Endothelial cell (in vitro differentiated cells): ENCODE results near the gene DET1. TPM values are rescaled to one million over a fixed set of nuclear protein-coding genes. Genes with fewer than 3 reads are reported as not detected.

ENCODE experiments used
- DNase-seq: peaks from one replicate; pipeline ENCODE4 v3.0.0; 2021; ENCODE audit warnings: low spot score
- H3K27ac Mint-ChIP-seq: one replicate; pipeline ENCODE4 v1.8.0; 2021; ENCODE audit warnings: mixed read lengths, inconsistent platforms; ENCODE audit not compliant: unreplicated experiment
- H3K27me3 Mint-ChIP-seq: one replicate; pipeline ENCODE4 v1.8.0; 2021; ENCODE audit warnings: mild to moderate bottlenecking, moderate library complexity, mixed read lengths, inconsistent platforms; ENCODE audit not compliant: unreplicated experiment
- H3K36me3 Mint-ChIP-seq: one replicate; pipeline ENCODE4 v1.8.0; 2021; ENCODE audit warnings: mild to moderate bottlenecking, low read depth, mixed read lengths, inconsistent platforms; ENCODE audit not compliant: unreplicated experiment
- H3K4me1 Mint-ChIP-seq: one replicate; pipeline ENCODE4 v1.8.0; 2021; ENCODE audit warnings: mild to moderate bottlenecking, mixed read lengths, inconsistent platforms; ENCODE audit not compliant: unreplicated experiment
- H3K4me3 Mint-ChIP-seq: one replicate; pipeline ENCODE4 v1.8.0; 2021; ENCODE audit warnings: mild to moderate bottlenecking, mixed read lengths, inconsistent platforms; ENCODE audit not compliant: unreplicated experiment
- H3K9me3 Mint-ChIP-seq: one replicate; pipeline ENCODE4 v1.8.0; 2021; ENCODE audit warnings: mixed read lengths, inconsistent platforms; ENCODE audit not compliant: unreplicated experiment
- total RNA-seq: library from RNA; stranded (reverse); fragmentation: NEBNext Ultra II Directional; extraction: Animal tissue kit (Norgen Biotek cat#: 25700); gene quantifications from one replicate; pipeline ENCODE4 v1.2.1, GENCODE V29; 2021; ENCODE audit not compliant: unreplicated experiment
- TF ChIP-seq, protein P1 (sequence below): fragments of 200-600 bp; sonication (generic); IDR thresholded peaks from one replicate; pipeline ENCODE4 v1.5.0; 2021; ENCODE audit warnings: antibody characterized with exemption; ENCODE audit not compliant: unreplicated experiment

DET1 gene
- total RNA-seq, 1 donor from 2014 or later, result 4.4 TPM

DNA sequence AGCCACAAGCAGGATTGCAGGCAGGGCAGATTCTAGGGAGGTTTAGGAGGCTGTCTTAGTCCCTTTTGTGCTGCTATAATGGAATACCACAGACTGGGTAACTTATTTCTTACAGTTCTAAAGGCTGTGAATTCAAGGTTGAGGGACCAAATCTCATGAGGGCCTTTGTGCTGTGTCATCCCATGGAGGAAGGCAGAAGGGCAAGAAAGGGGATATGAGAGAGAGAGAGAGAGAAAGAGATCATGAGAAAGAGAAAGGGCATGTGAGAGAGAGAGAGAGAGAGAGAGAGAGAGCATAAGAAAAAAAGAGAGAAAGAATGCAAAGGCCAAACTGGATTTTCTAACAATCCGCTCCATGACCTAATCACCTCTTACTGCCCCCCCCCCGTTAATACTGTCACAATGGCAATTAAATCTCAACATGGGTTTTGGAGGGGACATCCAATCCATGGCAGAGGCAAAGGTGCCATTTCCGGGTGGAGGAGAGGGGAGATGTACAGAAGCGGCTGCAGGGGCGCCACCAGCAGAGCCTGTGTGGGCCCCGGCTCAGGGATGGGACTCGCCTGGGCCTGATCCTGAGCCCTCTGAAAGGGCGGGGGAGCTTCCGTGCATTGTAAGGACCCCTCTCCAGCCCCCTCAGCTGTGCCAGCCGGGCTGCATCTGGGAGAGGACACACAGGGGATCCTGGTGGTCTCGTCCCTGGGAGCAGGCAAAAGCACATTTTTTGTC lies 58.5 kb downstream of the DET1 start:
- no peaks in the 10 kb centered on the region for H3K36me3 Mint-ChIP-seq
- H3K4me1 Mint-ChIP-seq, result no peaks in the 10 kb centered on the region
- H3K27ac Mint-ChIP-seq, result no peak overlapping the region
- H3K9me3 Mint-ChIP-seq, result no peaks in the 10 kb centered on the region
- DNase-seq, result no peak
- no peaks in the 10 kb centered on the region for H3K27me3 Mint-ChIP-seq
- H3K4me3 Mint-ChIP-seq, result no peak overlapping the region
- TF ChIP-seq, protein P1, sequence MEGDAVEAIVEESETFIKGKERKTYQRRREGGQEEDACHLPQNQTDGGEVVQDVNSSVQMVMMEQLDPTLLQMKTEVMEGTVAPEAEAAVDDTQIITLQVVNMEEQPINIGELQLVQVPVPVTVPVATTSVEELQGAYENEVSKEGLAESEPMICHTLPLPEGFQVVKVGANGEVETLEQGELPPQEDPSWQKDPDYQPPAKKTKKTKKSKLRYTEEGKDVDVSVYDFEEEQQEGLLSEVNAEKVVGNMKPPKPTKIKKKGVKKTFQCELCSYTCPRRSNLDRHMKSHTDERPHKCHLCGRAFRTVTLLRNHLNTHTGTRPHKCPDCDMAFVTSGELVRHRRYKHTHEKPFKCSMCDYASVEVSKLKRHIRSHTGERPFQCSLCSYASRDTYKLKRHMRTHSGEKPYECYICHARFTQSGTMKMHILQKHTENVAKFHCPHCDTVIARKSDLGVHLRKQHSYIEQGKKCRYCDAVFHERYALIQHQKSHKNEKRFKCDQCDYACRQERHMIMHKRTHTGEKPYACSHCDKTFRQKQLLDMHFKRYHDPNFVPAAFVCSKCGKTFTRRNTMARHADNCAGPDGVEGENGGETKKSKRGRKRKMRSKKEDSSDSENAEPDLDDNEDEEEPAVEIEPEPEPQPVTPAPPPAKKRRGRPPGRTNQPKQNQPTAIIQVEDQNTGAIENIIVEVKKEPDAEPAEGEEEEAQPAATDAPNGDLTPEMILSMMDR, result no peak

DNA sequence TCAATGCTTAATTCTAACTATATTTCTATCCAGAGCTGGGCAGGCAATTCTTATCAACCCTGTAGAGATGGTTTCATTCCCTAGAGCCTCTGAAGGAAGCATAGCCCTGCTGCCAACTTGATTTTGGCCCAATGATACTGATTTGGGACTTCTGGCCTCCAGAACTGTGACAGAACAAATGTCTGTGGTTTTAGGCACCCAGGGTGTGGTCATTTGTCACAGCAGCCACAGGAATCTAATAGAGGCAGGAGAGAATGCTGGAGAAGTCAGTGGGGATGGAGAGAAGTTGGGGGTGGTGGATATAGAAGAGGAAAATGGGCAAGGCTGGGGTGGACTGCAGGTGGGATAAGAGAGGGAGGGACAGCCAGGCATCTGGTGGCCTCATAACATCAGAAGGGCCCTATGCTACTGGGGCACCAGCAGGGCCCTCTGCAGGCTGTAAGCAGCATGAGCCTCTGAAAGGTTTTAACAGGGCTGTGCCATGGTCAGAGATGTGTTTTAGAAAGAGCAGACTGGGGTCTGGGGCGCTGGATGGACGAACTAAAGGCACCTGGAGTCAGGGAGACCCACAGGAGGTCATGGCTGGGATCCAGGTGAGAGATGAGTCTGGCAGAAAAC lies 59.2 kb downstream of the DET1 start:
- Mint-ChIP-seq H3K27me3 (no peaks in the 10 kb centered on the region), H3K27ac (no peak overlapping the region), H3K4me3 (no peak overlapping the region), H3K36me3 (no peaks in the 10 kb centered on the region), H3K9me3 (no peaks in the 10 kb centered on the region), H3K4me1 (peaks cover 3% of the 10 kb centered on the region)
- TF ChIP-seq, protein P1, result no peak
- no peak for DNase-seq

DNA sequence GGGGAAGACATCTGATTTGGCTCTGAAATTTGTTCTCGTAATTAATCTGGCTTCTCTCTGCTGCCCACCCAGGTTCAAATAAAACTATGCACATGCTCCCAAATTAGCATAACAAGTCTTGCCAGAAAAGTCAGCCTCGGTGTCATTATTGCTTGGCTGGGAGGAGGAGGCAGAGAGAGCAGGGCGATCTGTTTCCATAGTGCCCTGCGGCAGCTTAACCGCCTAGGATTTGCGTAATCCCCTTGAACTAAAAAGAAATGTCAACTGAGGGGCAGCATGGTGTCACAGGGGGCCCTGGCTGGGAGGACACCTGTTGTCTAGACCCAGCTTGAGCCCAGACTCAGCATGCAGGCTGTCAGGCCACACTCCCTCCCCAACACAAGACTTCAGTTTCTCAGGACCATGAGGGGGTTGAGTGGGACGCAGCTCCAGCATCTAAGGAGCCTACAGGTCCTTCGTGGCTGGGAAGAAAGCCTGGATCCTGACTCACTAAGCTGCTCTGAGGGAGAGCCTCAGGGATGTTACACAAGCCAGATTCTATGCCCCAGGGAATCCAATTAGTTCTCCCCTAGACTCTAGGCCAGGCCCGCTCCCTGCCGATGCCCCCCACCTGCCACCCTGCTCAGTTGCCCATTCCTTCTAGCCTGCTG lies 61.7 kb downstream of the DET1 start:
- no peak overlapping the region for H3K4me3 Mint-ChIP-seq
- no peaks in the 10 kb centered on the region for H3K9me3 Mint-ChIP-seq
- H3K27me3 Mint-ChIP-seq, result peaks cover 6% of the 10 kb centered on the region
- no peak for DNase-seq
- TF ChIP-seq, protein P1, result no peak
- H3K27ac Mint-ChIP-seq, result no peak overlapping the region
- peaks cover 10% of the 10 kb centered on the region for H3K4me1 Mint-ChIP-seq
- H3K36me3 Mint-ChIP-seq, result no peaks in the 10 kb centered on the region

DNA sequence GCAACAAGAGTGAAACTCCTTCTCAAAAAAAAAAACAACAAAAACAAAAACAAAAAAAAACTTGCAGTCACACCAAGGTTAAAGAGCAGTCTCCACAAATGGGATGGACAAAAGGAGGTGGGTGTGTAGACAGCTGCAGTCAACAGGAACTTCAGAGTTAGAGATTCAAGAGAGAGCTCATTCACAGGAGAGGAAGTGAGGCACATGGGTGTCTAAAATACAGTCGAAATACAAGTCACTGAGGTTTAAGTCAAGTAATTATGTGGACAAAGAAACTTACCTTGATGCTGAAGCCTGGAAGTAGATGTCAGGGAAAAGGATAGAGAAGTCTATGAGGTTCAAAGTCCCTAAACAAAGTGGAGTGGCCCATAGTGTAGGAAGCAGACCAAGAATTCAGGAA lies 64.2 kb downstream of the DET1 start:
- Mint-ChIP-seq H3K27me3 (peaks cover 6% of the 10 kb centered on the region), H3K4me1 (peaks cover 10% of the 10 kb centered on the region), H3K9me3 (no peaks in the 10 kb centered on the region), H3K27ac (no peak overlapping the region), H3K4me3 (no peak overlapping the region), H3K36me3 (peaks cover 9% of the 10 kb centered on the region)
- DNase-seq, result no peak
- TF ChIP-seq, protein P1, result no peak

DNA sequence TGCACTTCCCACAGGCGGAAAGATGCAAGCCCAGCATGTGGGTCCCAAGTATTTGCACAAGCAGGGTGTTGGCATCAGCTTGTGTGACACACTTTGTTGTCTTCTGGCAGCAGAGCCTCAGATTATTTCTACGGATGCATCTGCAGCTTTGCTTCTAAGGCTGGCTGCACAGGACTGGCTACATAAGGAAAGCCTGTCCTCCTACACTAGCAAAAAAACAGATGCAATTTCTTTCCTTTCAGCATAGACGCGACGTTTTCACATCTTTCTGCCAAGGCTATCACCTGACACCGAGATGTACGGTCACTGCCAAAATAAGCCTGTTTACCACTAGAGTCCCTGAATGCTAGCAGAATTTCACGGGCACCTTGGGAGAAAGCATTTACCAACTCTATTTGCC lies 65.5 kb downstream of the DET1 start:
- peaks cover 6% of the 10 kb centered on the region for H3K27me3 Mint-ChIP-seq
- H3K36me3 Mint-ChIP-seq, result peaks cover 9% of the 10 kb centered on the region
- TF ChIP-seq, protein P1, result no peak
- no peak overlapping the region for H3K27ac Mint-ChIP-seq
- no peak overlapping the region for H3K4me3 Mint-ChIP-seq
- no peaks in the 10 kb centered on the region for H3K9me3 Mint-ChIP-seq
- DNase-seq, result no peak
- H3K4me1 Mint-ChIP-seq, result peaks cover 10% of the 10 kb centered on the region
